Measurements from ENCODE around the gene POU2AF2. TPM values are rescaled to one million over a fixed set of nuclear protein-coding genes. Genes with fewer than 3 reads are reported as not detected.

Gene POU2AF2
- polyA plus RNA-seq, 1 donor: not detected

DNA sequence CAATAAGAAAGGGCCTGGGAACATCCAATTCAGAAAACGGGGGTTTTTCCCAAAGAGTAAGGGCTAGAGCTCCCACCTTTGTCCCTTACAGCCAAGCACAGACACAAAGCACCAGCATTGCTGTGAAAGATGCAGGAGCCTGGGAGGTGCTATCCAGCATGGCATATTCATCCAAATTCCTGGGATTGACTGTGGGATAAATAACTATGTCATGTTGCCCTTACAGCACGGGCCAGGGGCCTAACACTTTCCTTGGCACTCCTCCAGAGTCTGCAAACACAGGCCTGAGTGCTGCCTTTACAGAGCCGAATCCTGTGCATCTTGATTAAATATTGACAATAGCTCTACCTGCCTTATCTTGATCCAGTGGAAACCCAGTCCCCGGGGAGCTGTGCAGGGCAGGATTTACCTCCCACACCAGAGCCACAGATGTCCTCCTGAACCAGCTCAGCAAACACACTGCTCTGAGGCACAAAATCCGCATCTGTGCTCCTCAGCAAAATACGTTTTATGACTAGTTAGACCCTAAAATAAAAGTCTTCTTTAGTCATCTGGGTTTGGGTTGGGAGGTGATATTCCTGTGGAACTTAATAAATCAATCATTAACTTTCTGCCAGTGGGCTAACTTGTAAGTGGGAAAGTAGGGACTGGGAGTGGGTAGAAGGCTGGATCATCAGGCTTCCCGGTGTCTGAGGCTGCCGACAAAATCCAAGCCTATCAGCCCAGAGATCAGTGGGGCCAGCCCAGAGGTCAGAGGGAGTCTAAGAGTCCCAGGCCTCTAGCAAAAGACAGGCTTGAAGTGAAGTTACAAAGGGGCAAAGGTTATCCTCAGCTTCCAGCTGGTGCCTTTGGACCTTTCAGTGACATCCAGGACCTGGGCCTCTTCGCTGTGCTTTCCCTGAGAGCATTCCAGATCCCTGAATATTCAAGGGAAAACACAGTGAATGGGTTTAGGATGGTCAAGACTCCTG is 89.3 kb downstream of the POU2AF2 start:
- no peak for DNase-seq

- DNase-seq: no peak
Observed at GRCh38 chr11:111335549-111335948, 90.0 kb downstream of the POU2AF2 start.

Other genes with a start within 250 kb of the POU2AF2 start
- gene POU2AF3, start 52.8 kb downstream of the POU2AF2 start, polyA plus RNA-seq (ENCODE audit: insufficient read length): 4.7 TPM
- 0.19 TPM for gene POU2AF1, start 133.6 kb downstream of the POU2AF2 start, polyA plus RNA-seq (ENCODE audit: insufficient read length)